ENCODE results near the gene TSPAN18.

DNA sequence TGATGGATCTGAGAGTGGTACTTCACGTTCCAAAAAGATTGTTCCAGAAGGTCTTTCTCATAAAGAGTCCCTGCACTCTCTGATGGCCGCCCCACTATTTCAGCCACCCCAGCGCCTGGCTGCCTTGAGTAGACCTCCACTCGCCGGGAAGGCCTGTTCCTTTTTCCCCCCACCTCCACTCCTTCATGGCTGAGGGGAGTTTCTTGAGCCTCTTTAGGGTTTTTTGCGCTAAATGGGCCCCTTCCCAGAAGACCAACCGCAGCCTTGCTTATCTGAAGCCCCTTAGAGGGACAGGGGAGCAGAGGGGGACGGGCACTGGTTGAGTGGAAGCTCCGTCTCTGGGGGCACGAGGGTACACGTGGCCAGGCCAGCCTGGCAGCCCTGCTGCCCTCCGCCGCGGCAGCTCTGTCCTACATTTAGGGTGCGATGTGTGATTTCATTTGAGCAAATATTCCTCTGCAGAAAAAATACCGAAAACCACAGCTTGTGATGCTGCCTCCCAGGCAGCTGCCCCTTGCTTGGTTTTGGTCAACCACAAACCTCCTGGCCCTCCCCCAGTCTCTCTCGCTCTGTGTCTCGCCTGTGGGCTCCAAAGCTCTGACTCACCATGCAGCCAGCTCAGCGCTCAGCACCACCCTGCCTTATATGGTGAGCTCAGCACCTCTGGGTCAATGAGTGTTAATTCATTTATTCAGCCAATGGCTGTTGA is 135.2 kb downstream of the TSPAN18 start:
- TF ChIP-seq EZH2 (IDR thresholded peaks at IDR 0.05; ENCODE audit: low read depth, unreplicated experiment), result no peak
- no peak for TF ChIP-seq POLR2AphosphoS5 (IDR thresholded peaks at IDR 0.05; ENCODE audit: low read depth)
- no peak for TF ChIP-seq CTCF (conservative IDR thresholded peaks at IDR 0.05; ENCODE audit: low read depth in 2 of 2)

Measured in GM23338 (cell line).